Left ventricle myocardium inferior (tissue), 1 donor: ENCODE data around the gene PRR5L. TPM values are rescaled to one million over a fixed set of nuclear protein-coding genes. Genes with fewer than 3 reads are reported as not detected.

Experiments
- DNase-seq: peaks from one replicate; pipeline ENCODE4 v3.0.0-alpha.2; 2020
- H3K27ac ChIP-seq: fragments of 200-600 bp; replicated peaks from 2 replicates; pipeline ENCODE4 v1.8.0; 2021
- H3K27me3 ChIP-seq: fragments of 200-600 bp; 2 replicates; pipeline ENCODE4 v1.8.0; 2021; ENCODE audit warnings: low read depth
- H3K36me3 ChIP-seq: fragments of 200-600 bp; 2 replicates; pipeline ENCODE4 v1.8.0; 2021
- H3K4me1 ChIP-seq: fragments of 200-600 bp; 2 replicates; pipeline ENCODE4 v1.8.0; 2021
- H3K4me3 ChIP-seq: fragments of 200-600 bp; 2 replicates; pipeline ENCODE4 v1.8.0; 2021; ENCODE audit warnings: mild to moderate bottlenecking, moderate library complexity
- H3K9me3 ChIP-seq: fragments of 200-600 bp; replicated peaks from 2 replicates; pipeline ENCODE4 v1.8.0; 2021
- CTCF ChIP-seq: fragments of 200-600 bp; IDR thresholded peaks from 2 replicates; pipeline ENCODE4 v1.8.0; 2021; ENCODE audit warnings: antibody characterized with exemption, mild to moderate bottlenecking, borderline replicate concordance
- intact Hi-C: fragments of 100-400 bp; cut with micrococcal nuclease; formaldehyde crosslinking; loops from one replicate; pipeline ENCODE4 v1.11.0; 2022
- total RNA-seq: library from RNA; stranded (reverse); fragmentation: NEBNext Ultra II Directional; extraction: Animal tissue kit (Norgen Biotek cat#: 25700); gene quantifications from one replicate; pipeline ENCODE4 v1.2.1, GENCODE V29; 2021
- donor health status: DM: no; HTN: yes; CAD: no; lungs with severe emphysema.

PRR5L gene
- total RNA-seq, 1 donor from 2014 or later = 1.3 TPM

- TF ChIP-seq CTCF = no peak
- Histone ChIP-seq H3K36me3 (no peaks in the 10 kb centered on the region), H3K27me3 (no peaks in the 10 kb centered on the region), H3K4me3 (no peak overlapping the region), H3K4me1 (no peaks in the 10 kb centered on the region), H3K9me3 (no peaks in the 10 kb centered on the region), H3K27ac (no peak overlapping the region)
- no peak for DNase-seq
- intact Hi-C loops = no loop called here
Measured at GRCh38 chr11:36326524-36327419, 30.7 kb downstream of the PRR5L start.

GRCh38 chr11:36328966-36329673 lies 33.0 kb downstream of the PRR5L start:
- Histone ChIP-seq H3K4me1 (no peaks in the 10 kb centered on the region), H3K27ac (no peak overlapping the region), H3K9me3 (no peaks in the 10 kb centered on the region), H3K4me3 (no peak overlapping the region), H3K27me3 (no peaks in the 10 kb centered on the region), H3K36me3 (no peaks in the 10 kb centered on the region)
- intact Hi-C loops = no loop called here
- TF ChIP-seq CTCF = no peak
- DNase-seq = no peak

GRCh38 chr11:36330411-36330810 lies 34.3 kb downstream of the PRR5L start:
- Histone ChIP-seq H3K9me3 (no peaks in the 10 kb centered on the region), H3K27me3 (no peaks in the 10 kb centered on the region), H3K36me3 (no peaks in the 10 kb centered on the region), H3K4me1 (no peaks in the 10 kb centered on the region), H3K4me3 (no peak overlapping the region), H3K27ac (no peak overlapping the region)
- TF ChIP-seq CTCF = no peak
- no peak for DNase-seq
- intact Hi-C loops = no loop called here

- H3K4me3 ChIP-seq = no peak overlapping the region
- intact Hi-C loops = no loop called here
- no peak for TF ChIP-seq CTCF
Measured at GRCh38 chr11:36333468-36333867, 37.4 kb downstream of the PRR5L start.

GRCh38 chr11:36333897-36334296 lies 37.8 kb downstream of the PRR5L start:
- intact Hi-C loops = no loop called here
- H3K9me3 ChIP-seq = no peaks in the 10 kb centered on the region
- no peak for DNase-seq
- H3K36me3 ChIP-seq = no peaks in the 10 kb centered on the region
- H3K27ac ChIP-seq = no peak overlapping the region
- H3K4me3 ChIP-seq = no peak overlapping the region
- no peaks in the 10 kb centered on the region for H3K4me1 ChIP-seq
- H3K27me3 ChIP-seq = no peaks in the 10 kb centered on the region
- TF ChIP-seq CTCF = no peak

More at GRCh38 chr11:36333468-36333867, 37.4 kb downstream of the PRR5L start:
- DNase-seq = no peak
- no peaks in the 10 kb centered on the region for H3K27me3 ChIP-seq
- no peaks in the 10 kb centered on the region for H3K9me3 ChIP-seq
- no peaks in the 10 kb centered on the region for H3K4me1 ChIP-seq
- H3K36me3 ChIP-seq = no peaks in the 10 kb centered on the region
- H3K27ac ChIP-seq = no peak overlapping the region
